CD4-positive, alpha-beta memory T cell (primary cell): Measurements from ENCODE around the gene CAMKMT. TPM values are rescaled to one million over a fixed set of nuclear protein-coding genes. Genes with fewer than 3 reads are reported as not detected.

ENCODE experiments used
- CTCF ChIA-PET: fragments of 350-600 bp; sonication (Branson Sonifier 250); formaldehyde crosslinking; loops from one replicate; lab custom pipeline; 2021; ENCODE audit warnings: inconsistent platforms; ENCODE audit not compliant: partially characterized antibody; lab: Charles Lee
- POLR2A ChIA-PET: fragments of 350-600 bp; sonication (Branson Sonifier 250); formaldehyde crosslinking; loops from one replicate; lab custom pipeline; 2021; ENCODE audit not compliant: partially characterized antibody; lab: Charles Lee
- DNase-seq, 5 donors: peaks; one replicate each; pipeline versions ENCODE4 v3.0.0 to v3.0.0-alpha.2; 2020 to 2022; ENCODE audit warnings: mixed read lengths in 1 of 5
- H3K27ac ChIP-seq: one replicate; pipeline ENCODE4 v1.7.0; 2013; ENCODE audit warnings: low read depth, low read length
- H3K27me3 ChIP-seq: 2 replicates; pipeline ENCODE4 v1.7.0; 2013; ENCODE audit warnings: mild to moderate bottlenecking, low read length, moderate library complexity; ENCODE audit not compliant: insufficient read depth
- H3K36me3 ChIP-seq: 2 replicates; pipeline ENCODE4 v1.7.0; 2013; ENCODE audit warnings: mild to moderate bottlenecking, low read length, moderate library complexity; ENCODE audit not compliant: insufficient read depth
- H3K4me1 ChIP-seq: 2 replicates; pipeline ENCODE4 v1.7.0; 2013; ENCODE audit warnings: mild to moderate bottlenecking, low read length, moderate library complexity; ENCODE audit not compliant: insufficient read depth
- H3K4me3 ChIP-seq, 2 donors: one replicate each; pipeline ENCODE4 v1.7.0; 2013; ENCODE audit warnings: low read length in 2 of 2, mild to moderate bottlenecking in 1 of 2
- H3K9me3 ChIP-seq, 2 donors: one replicate each; pipeline ENCODE4 v1.7.0; 2013; ENCODE audit warnings: low read length in 2 of 2, control low read depth in 1 of 2; ENCODE audit not compliant: control insufficient read depth in 1 of 2
- H3K27ac Mint-ChIP-seq, 7 donors: one replicate each; pipeline ENCODE4 v1.8.0; 2020 to 2021; ENCODE audit warnings: mixed read lengths in 7 of 7, mild to moderate bottlenecking in 6 of 7, inconsistent platforms in 3 of 7, moderate library complexity in 3 of 7
- H3K27me3 Mint-ChIP-seq, 2 donors: one replicate each; pipeline ENCODE4 v1.8.0; 2020 to 2021; ENCODE audit warnings: mixed read lengths in 2 of 2
- H3K36me3 Mint-ChIP-seq, 2 donors: one replicate each; pipeline ENCODE4 v1.8.0; 2020 to 2021; ENCODE audit warnings: mixed read lengths in 2 of 2, inconsistent platforms in 1 of 2, mild to moderate bottlenecking in 1 of 2
- H3K4me1 Mint-ChIP-seq, 4 donors: one replicate each; pipeline ENCODE4 v1.8.0; 2020 to 2021; ENCODE audit warnings: mixed read lengths in 4 of 4, mild to moderate bottlenecking in 1 of 4
- H3K4me3 Mint-ChIP-seq, 8 donors: one replicate each; pipeline ENCODE4 v1.8.0; 2020 to 2021; ENCODE audit warnings: mixed read lengths in 8 of 8, mild to moderate bottlenecking in 7 of 8, moderate library complexity in 6 of 8, inconsistent platforms in 3 of 8
- H3K9me3 Mint-ChIP-seq, 8 donors: one replicate each; pipeline ENCODE4 v1.8.0; 2020 to 2021; ENCODE audit warnings: mixed read lengths in 8 of 8, mild to moderate bottlenecking in 5 of 8, inconsistent platforms in 3 of 8, moderate library complexity in 1 of 8
- intact Hi-C: fragments of 100-400 bp; cut with micrococcal nuclease; formaldehyde crosslinking; loops from one replicate; pipeline ENCODE4 v1.15.1; 2023
- polyA plus RNA-seq, 2 donors: library from polyadenylated mRNA; unstranded; fragments of 300-500 nt; fragmentation: Illumina TruSeq; gene quantifications; one replicate each; pipeline ENCODE4 v1.2.3, GENCODE V29; 2021
- total RNA-seq, 2 experiments: library from RNA; stranded (reverse); gene quantifications; one replicate each; pipeline ENCODE4 v1.2.3, GENCODE V29; 2021

The CAMKMT gene
- total and polyA plus RNA-seq, 4 experiments from 2014 or later, result 9.3 to 19.7 (median 15.7) TPM

DNA sequence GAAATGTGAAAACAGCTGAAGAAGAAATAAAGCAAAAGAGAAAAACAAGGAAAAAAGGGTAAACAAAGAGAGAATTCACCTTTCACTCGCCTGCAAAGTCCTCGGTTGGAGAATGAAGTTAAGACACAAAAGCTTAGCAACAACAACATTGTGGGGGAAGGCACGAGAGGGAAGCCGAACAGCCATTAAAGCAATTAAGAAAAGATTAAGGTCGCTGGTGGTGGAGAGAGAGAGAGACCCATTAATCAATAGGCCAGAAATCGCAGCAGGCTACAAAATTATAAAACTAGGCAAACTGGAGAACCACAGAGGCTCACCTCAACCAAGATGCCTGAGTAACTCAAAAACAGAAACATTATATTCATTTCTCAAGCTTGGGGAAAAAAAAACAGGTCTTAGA, 459.8 kb downstream of the CAMKMT start:
- ChIA-PET CTCF (no interaction called here), POLR2A (no interaction called here)
- no peak overlapping the region for H3K4me3 ChIP-seq
- Mint-ChIP-seq H3K4me3 (no peak overlapping the region), H3K9me3 (no peaks in the 10 kb centered on the region), H3K27me3 (peaks cover 4 to 11% of the 10 kb centered on the region in 2 donors), H3K4me1 (no peaks in the 10 kb centered on the region), H3K27ac (no peak overlapping the region), H3K36me3 (no peaks in the 10 kb centered on the region)
- H3K27ac ChIP-seq, result no peak overlapping the region
- H3K36me3 ChIP-seq, result no peaks in the 10 kb centered on the region
- H3K4me1 ChIP-seq, result no peaks in the 10 kb centered on the region
- DNase-seq, result no peak
- no peaks in the 10 kb centered on the region for H3K9me3 ChIP-seq
- H3K27me3 ChIP-seq, result no peaks in the 10 kb centered on the region
- intact Hi-C loops, result no loop called here

DNA sequence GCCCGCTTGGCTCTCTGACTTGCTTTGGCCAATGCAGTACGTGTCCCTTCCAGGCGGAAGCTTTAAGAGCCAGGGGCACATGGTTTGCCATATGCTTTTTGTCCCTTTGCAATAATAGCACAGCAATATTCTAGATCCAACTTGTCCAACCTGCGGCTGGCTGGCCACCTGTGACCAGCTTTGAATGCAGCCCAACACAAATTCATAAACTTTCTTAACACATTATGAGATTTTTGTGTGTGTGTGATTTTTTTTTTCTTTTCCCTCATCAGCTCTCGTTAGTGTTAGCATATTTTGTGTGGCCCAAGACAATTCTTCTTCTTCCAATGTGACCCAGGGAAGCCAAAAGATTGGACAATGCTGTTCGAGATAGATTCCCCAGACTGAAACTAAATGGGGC, 460.4 kb downstream of the CAMKMT start:
- Mint-ChIP-seq H3K4me3 (no peak overlapping the region), H3K4me1 (no peaks in the 10 kb centered on the region), H3K27ac (no peak overlapping the region), H3K27me3 (peaks cover 4 to 11% of the 10 kb centered on the region in 2 donors), H3K36me3 (no peaks in the 10 kb centered on the region), H3K9me3 (no peaks in the 10 kb centered on the region)
- intact Hi-C loops, result no loop called here
- no peaks in the 10 kb centered on the region for H3K4me1 ChIP-seq
- DNase-seq, result no peak
- H3K36me3 ChIP-seq, result no peaks in the 10 kb centered on the region
- ChIA-PET POLR2A (no interaction called here), CTCF (no interaction called here)
- no peaks in the 10 kb centered on the region for H3K9me3 ChIP-seq
- no peak overlapping the region for H3K4me3 ChIP-seq
- H3K27ac ChIP-seq, result no peak overlapping the region
- no peaks in the 10 kb centered on the region for H3K27me3 ChIP-seq

Other genes starting within 250 kb of the CAMKMT start
- gene PPM1B, start 193.1 kb upstream of the CAMKMT start, total RNA-seq, result 10 to 100 TPM; 69.0 to 79.3 TPM
- gene PPM1B, start 193.1 kb upstream of the CAMKMT start, polyA plus RNA-seq, result 10 to 100 TPM; 52.4 to 61.1 TPM
- gene SLC3A1, start 86.5 kb upstream of the CAMKMT start, total RNA-seq, result under 1 TPM; 0.41 to 0.64 TPM
- under 1 TPM in 1 of 2 donors, not detected in 1; 0.79 TPM for gene SLC3A1, start 86.5 kb upstream of the CAMKMT start, polyA plus RNA-seq
- gene PREPL, start 453 bp upstream of the CAMKMT start, total RNA-seq, result 10 to 100 TPM; 39.5 to 42.8 TPM
- gene PREPL, start 453 bp upstream of the CAMKMT start, polyA plus RNA-seq, result 10 to 100 TPM; 19.6 to 20.1 TPM